CD4-positive, alpha-beta T cell (primary cell): ENCODE data around the gene F2RL1. TPM values are rescaled to one million over a fixed set of nuclear protein-coding genes. Genes with fewer than 3 reads are reported as not detected.
"Not testable (repeated sequence)": the region's sequence is repeated elsewhere in the genome, so short reads cannot be mapped to it uniquely, and the experiment has no call there.

Source experiments
- ATAC-seq: fragments of 200-7000 bp; cut with Tn5 transposase; one replicate; pipeline ENCODE4 v1.10.0; 2022; ENCODE audit warnings: mild to moderate bottlenecking; ENCODE audit not compliant: poor library complexity
- CTCF ChIA-PET: fragments of 350-600 bp; sonication (Branson Sonifier 250); formaldehyde crosslinking; loops from one replicate; lab custom pipeline; 2021; ENCODE audit warnings: antibody characterized with exemption, inconsistent platforms; lab: Charles Lee
- POLR2A ChIA-PET: fragments of 350-600 bp; sonication (Branson Sonifier 250); formaldehyde crosslinking; loops from one replicate; lab custom pipeline; 2021; ENCODE audit warnings: antibody characterized with exemption, inconsistent platforms; lab: Charles Lee
- DNase-seq, 14 experiments: peaks; one replicate each; pipeline ENCODE4 v3.0.0-alpha.2; 2013 to 2020; ENCODE audit warnings: mixed read lengths in 2 of 14
- H3K27ac ChIP-seq, 2 donors: one replicate each; pipeline versions ENCODE4 v1.5.1 to v1.7.0; 2013; ENCODE audit warnings: low read length in 2 of 2, low read depth in 1 of 2, mild to moderate bottlenecking in 1 of 2
- H3K27me3 ChIP-seq, 2 experiments: 1 replicate in 1 of 2; 2 replicates in 1 of 2; pipeline versions ENCODE4 v1.6.1 to v1.7.0; 2013; ENCODE audit warnings: low read length in 2 of 2, control low read depth in 1 of 2, mild to moderate bottlenecking in 1 of 2, moderate library complexity in 1 of 2; ENCODE audit not compliant: insufficient read depth in 2 of 2, control insufficient read depth in 1 of 2
- H3K36me3 ChIP-seq: one replicate; pipeline ENCODE4 v1.6.1; 2013; ENCODE audit warnings: low read length, control low read depth; ENCODE audit not compliant: insufficient read depth
- H3K4me1 ChIP-seq: one replicate; pipeline ENCODE4 v1.6.1; 2013; ENCODE audit warnings: low read length, control low read depth; ENCODE audit not compliant: insufficient read depth
- H3K4me3 ChIP-seq: one replicate; pipeline ENCODE4 v1.5.1; 2013; ENCODE audit warnings: mild to moderate bottlenecking, low read length, moderate library complexity
- H3K9me3 ChIP-seq, 2 experiments: 1 replicate in 1 of 2; 2 replicates in 1 of 2; pipeline versions ENCODE4 v1.6.1 to v1.7.0; 2013; ENCODE audit warnings: low read length in 2 of 2, mild to moderate bottlenecking in 2 of 2, control low read depth in 1 of 2, moderate library complexity in 1 of 2; ENCODE audit not compliant: control insufficient read depth in 1 of 2, insufficient read depth in 1 of 2
- H3K27ac Mint-ChIP-seq: one replicate; pipeline ENCODE4 v1.8.0; 2020; ENCODE audit warnings: mixed read lengths
- H3K27me3 Mint-ChIP-seq: one replicate; pipeline ENCODE4 v1.8.0; 2021; ENCODE audit warnings: mixed read lengths
- H3K36me3 Mint-ChIP-seq: one replicate; pipeline ENCODE4 v1.8.0; 2021; ENCODE audit warnings: low read depth, mixed read lengths
- H3K4me1 Mint-ChIP-seq: one replicate; pipeline ENCODE4 v1.8.0; 2021; ENCODE audit warnings: low read depth, mixed read lengths
- H3K4me3 Mint-ChIP-seq: one replicate; pipeline ENCODE4 v1.8.0; 2020; ENCODE audit warnings: mild to moderate bottlenecking, mixed read lengths
- H3K9me3 Mint-ChIP-seq: one replicate; pipeline ENCODE4 v1.8.0; 2020; ENCODE audit warnings: mixed read lengths
- intact Hi-C, 2 experiments: fragments of 100-400 bp; cut with DNase I in 1 of 2; cut with micrococcal nuclease in 1 of 2; formaldehyde crosslinking; loops; one replicate each; pipeline versions ENCODE4 v1.15.1 to v1.9.0; 2023 to 2025; cut with DNase I, micrococcal nuclease
- total RNA-seq, 174 experiments: library from RNA in 2 of 174; stranded (reverse) in 2 of 174; gene quantifications; one replicate each; pipeline ENCODE4 v1.2.3 and lab custom pipeline; 2021 to 2026
- TF ChIP-seq, protein P1 (sequence below): fragments of 200-600 bp; IDR thresholded peaks from one replicate; pipeline ENCODE4 v1.8.0; 2022; ENCODE audit warnings: antibody characterized with exemption, mild to moderate bottlenecking

Gene F2RL1
- total RNA-seq, 2 experiments from 2014 or later, result 1.7 to 2.1 TPM

GRCh38 chr5:76782444-76782843, 36.4 kb upstream of the F2RL1 start:
- Histone ChIP-seq H3K27me3 (no peaks in the 10 kb centered on the region), H3K4me1 (no peaks in the 10 kb centered on the region), H3K9me3 (no peaks in the 10 kb centered on the region), H3K36me3 (no peaks in the 10 kb centered on the region), H3K27ac (no peak overlapping the region), H3K4me3 (no peak overlapping the region)
- Mint-ChIP-seq H3K9me3 (no peaks in the 10 kb centered on the region), H3K36me3 (no peaks in the 10 kb centered on the region), H3K4me3 (no peak overlapping the region), H3K27ac (no peak overlapping the region), H3K27me3 (no peaks in the 10 kb centered on the region), H3K4me1 (no peaks in the 10 kb centered on the region)
- ChIA-PET CTCF (no interaction called here), POLR2A (no interaction called here)
- ATAC-seq, result no peak
- DNase-seq, result no peak
- intact Hi-C loops, result no loop called here
- TF ChIP-seq, protein P1, sequence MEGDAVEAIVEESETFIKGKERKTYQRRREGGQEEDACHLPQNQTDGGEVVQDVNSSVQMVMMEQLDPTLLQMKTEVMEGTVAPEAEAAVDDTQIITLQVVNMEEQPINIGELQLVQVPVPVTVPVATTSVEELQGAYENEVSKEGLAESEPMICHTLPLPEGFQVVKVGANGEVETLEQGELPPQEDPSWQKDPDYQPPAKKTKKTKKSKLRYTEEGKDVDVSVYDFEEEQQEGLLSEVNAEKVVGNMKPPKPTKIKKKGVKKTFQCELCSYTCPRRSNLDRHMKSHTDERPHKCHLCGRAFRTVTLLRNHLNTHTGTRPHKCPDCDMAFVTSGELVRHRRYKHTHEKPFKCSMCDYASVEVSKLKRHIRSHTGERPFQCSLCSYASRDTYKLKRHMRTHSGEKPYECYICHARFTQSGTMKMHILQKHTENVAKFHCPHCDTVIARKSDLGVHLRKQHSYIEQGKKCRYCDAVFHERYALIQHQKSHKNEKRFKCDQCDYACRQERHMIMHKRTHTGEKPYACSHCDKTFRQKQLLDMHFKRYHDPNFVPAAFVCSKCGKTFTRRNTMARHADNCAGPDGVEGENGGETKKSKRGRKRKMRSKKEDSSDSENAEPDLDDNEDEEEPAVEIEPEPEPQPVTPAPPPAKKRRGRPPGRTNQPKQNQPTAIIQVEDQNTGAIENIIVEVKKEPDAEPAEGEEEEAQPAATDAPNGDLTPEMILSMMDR, result no peak

GRCh38 chr5:76787237-76787636, 31.6 kb upstream of the F2RL1 start:
- no peak overlapping the region for H3K27ac ChIP-seq
- Mint-ChIP-seq H3K9me3 (no peaks in the 10 kb centered on the region), H3K27ac (no peak overlapping the region), H3K4me3 (no peak overlapping the region), H3K36me3 (no peaks in the 10 kb centered on the region), H3K4me1 (peaks cover 16% of the 10 kb centered on the region), H3K27me3 (no peaks in the 10 kb centered on the region)
- peaks cover 10% of the 10 kb centered on the region for H3K4me1 ChIP-seq
- H3K36me3 ChIP-seq, result no peaks in the 10 kb centered on the region
- ChIA-PET CTCF (interaction anchor here (2.2 kb wide), 1 partner anchor 13 kb away, joined by 7 read pairs; no protein-coding TSS in a partner anchor), POLR2A (no interaction called here)
- DNase-seq (no peak), ATAC-seq (no peak)
- intact Hi-C loops, result no loop called here
- no peaks in the 10 kb centered on the region for H3K27me3 ChIP-seq
- H3K4me3 ChIP-seq, result no peak overlapping the region
- H3K9me3 ChIP-seq, result peaks cover 0 to 5% of the 10 kb centered on the region in 2 experiments
- TF ChIP-seq, protein P1, result no peak

GRCh38 chr5:76788362-76788761, 30.5 kb upstream of the F2RL1 start:
- peaks cover 0 to 5% of the 10 kb centered on the region in 2 experiments for H3K9me3 ChIP-seq
- no peak overlapping the region for H3K4me3 ChIP-seq
- intact Hi-C loops, result no loop called here
- ATAC-seq (no peak), DNase-seq (no peak)
- no peaks in the 10 kb centered on the region for H3K27me3 ChIP-seq
- ChIA-PET POLR2A (no interaction called here), CTCF (interaction anchor here (3.6 kb wide), 1 partner anchor 14 kb away, joined by 13 read pairs; no protein-coding TSS in a partner anchor)
- peaks cover 16% of the 10 kb centered on the region for H3K4me1 Mint-ChIP-seq
- H3K9me3 Mint-ChIP-seq, result no peaks in the 10 kb centered on the region
- no peak overlapping the region for H3K27ac Mint-ChIP-seq
- peaks cover 10% of the 10 kb centered on the region for H3K4me1 ChIP-seq
- no peak overlapping the region for H3K27ac ChIP-seq
- H3K36me3 Mint-ChIP-seq, result no peaks in the 10 kb centered on the region
- H3K27me3 Mint-ChIP-seq, result no peaks in the 10 kb centered on the region
- no peaks in the 10 kb centered on the region for H3K36me3 ChIP-seq
- TF ChIP-seq, protein P1, result no peak
- H3K4me3 Mint-ChIP-seq, result no peak overlapping the region

DNA sequence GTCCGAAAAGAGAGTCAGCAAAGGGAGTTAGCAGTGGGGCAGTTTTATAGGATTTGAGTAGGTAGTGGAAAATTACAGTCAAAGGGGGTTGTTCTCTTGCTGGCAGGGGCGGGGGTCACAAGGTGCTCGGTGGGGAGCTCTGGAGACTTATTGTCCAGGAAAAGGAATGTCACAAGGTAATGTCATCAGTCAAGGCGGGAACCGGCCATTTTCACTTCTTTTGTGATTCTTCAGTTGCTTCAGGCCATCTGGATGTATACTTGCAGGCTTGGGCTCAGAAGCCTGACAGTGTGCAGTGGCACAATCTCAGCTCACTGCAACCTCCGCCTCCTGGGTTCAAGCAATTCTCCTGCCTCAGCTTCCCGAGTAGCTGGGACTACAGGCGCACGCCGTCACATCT, 29.6 kb upstream of the F2RL1 start:
- POLR2A ChIA-PET, intact Hi-C loops, H3K27ac Mint-ChIP-seq, H3K27me3 Mint-ChIP-seq, H3K27me3 ChIP-seq, H3K36me3 Mint-ChIP-seq, H3K4me3 Mint-ChIP-seq, H3K9me3 ChIP-seq, ATAC-seq, H3K4me3 ChIP-seq, DNase-seq, H3K36me3 ChIP-seq, H3K27ac ChIP-seq, H3K9me3 Mint-ChIP-seq: not testable (repeated sequence)
- CTCF ChIA-PET, result interaction anchor here (1.2 to 3.6 kb wide), 2 partner anchors 15 to 30 kb away, joined by 4 to 13 read pairs; partner anchors contain the start of gene F2RL1
- peaks cover 10% of the 10 kb centered on the region for H3K4me1 ChIP-seq
- peaks cover 16% of the 10 kb centered on the region for H3K4me1 Mint-ChIP-seq
